IMR-90 (cell line): ENCODE data around the gene SLC34A3. TPM values are rescaled to one million over a fixed set of nuclear protein-coding genes. Genes with fewer than 3 reads are reported as not detected.

Source experiments
- ATAC-seq: fragments of 200-7000 bp; cut with Tn5 transposase; 2 replicates; pipeline ENCODE4 v1.9.1; 2020; ENCODE audit warnings: low read depth, mild to moderate bottlenecking, moderate library complexity
- BruUV-seq: library from RNA; stranded (reverse); fragments of 400-500 nt; replicated peaks from 2 replicates; lab custom pipeline; 2021; lab: Mats Ljungman, UMichigan
- CTCF ChIA-PET: fragments of 300-600 bp; formaldehyde crosslinking; extraction: SDS; loops from one replicate; lab custom pipeline; 2021; ENCODE audit warnings: antibody characterized with exemption; lab: Yijun Ruan, JAX
- POLR2A ChIA-PET: fragments of 300-600 bp; sonication (Branson Sonifier 250); formaldehyde crosslinking; loops from one replicate; lab custom pipeline; 2022; ENCODE audit warnings: antibody characterized with exemption; ENCODE audit not compliant: unreplicated experiment; lab: Charles Lee
- DNase-seq: peaks from one replicate; pipeline ENCODE4 v3.0.0; 2013
- H2AFZ ChIP-seq: replicated peaks from 2 replicates; pipeline ENCODE3; 2013; ENCODE audit warnings: low read length, mild to moderate bottlenecking; ENCODE audit not compliant: poor library complexity
- H2AK5ac ChIP-seq: 2 replicates; pipeline ENCODE4 v1.6.1; 2013; ENCODE audit warnings: low read depth, low read length, inconsistent platforms
- H2AK9ac ChIP-seq: replicated peaks from 2 replicates; pipeline ENCODE3; 2013; ENCODE audit warnings: mild to moderate bottlenecking, low read depth, low read length, moderate library complexity; ENCODE audit not compliant: poor library complexity
- H2BK120ac ChIP-seq: 2 replicates; pipeline ENCODE4 v1.6.1; 2013; ENCODE audit warnings: low read depth, low read length, inconsistent platforms
- H2BK15ac ChIP-seq: 3 replicates; pipeline ENCODE4 v1.6.1; 2013; ENCODE audit warnings: low read depth, low read length, inconsistent platforms
- H2BK20ac ChIP-seq: 2 replicates; pipeline ENCODE4 v1.6.1; 2013; ENCODE audit warnings: low read depth, mild to moderate bottlenecking, inconsistent platforms, low read length, moderate library complexity
- H2BK5ac ChIP-seq: 2 replicates; pipeline ENCODE4 v1.6.1; 2013; ENCODE audit warnings: mild to moderate bottlenecking, low read depth, low read length, inconsistent platforms; ENCODE audit not compliant: poor library complexity, severe bottlenecking
- H3K14ac ChIP-seq: replicated peaks from 2 replicates; pipeline ENCODE4 v1.6.1; 2013; ENCODE audit warnings: low read depth, low read length, inconsistent platforms
- H3K18ac ChIP-seq: 2 replicates; pipeline ENCODE4 v1.6.1; 2013; ENCODE audit warnings: low read depth, low read length, control low read depth
- H3K23ac ChIP-seq: 2 replicates; pipeline ENCODE4 v1.6.1; 2013; ENCODE audit warnings: low read depth, low read length, inconsistent platforms
- H3K27ac ChIP-seq: 2 replicates; pipeline ENCODE4 v1.5.1; 2013; ENCODE audit warnings: mild to moderate bottlenecking, control low read depth, low read length; ENCODE audit not compliant: insufficient read depth
- H3K27me3 ChIP-seq: 2 replicates; pipeline ENCODE4 v1.6.1; 2013; ENCODE audit warnings: low read length; ENCODE audit not compliant: control insufficient read depth, insufficient read depth
- H3K36me3 ChIP-seq: 2 replicates; pipeline ENCODE4 v1.6.1; 2013; ENCODE audit warnings: low read length, mixed read lengths; ENCODE audit not compliant: control insufficient read depth, insufficient read depth
- H3K4ac ChIP-seq: 2 replicates; pipeline ENCODE4 v1.6.1; 2013; ENCODE audit warnings: low read depth, low read length, inconsistent platforms
- H3K4me1 ChIP-seq: 2 replicates; pipeline ENCODE4 v1.6.1; 2013; ENCODE audit warnings: low read length, mixed read lengths; ENCODE audit not compliant: control insufficient read depth, insufficient read depth
- H3K4me2 ChIP-seq: 2 replicates; pipeline ENCODE4 v1.6.1; 2013; ENCODE audit warnings: low read depth, mild to moderate bottlenecking, control low read depth, low read length, moderate library complexity
- H3K4me3 ChIP-seq: 2 replicates; pipeline ENCODE4 v1.5.1; 2013; ENCODE audit warnings: low read depth, mild to moderate bottlenecking, control low read depth, low read length, moderate library complexity; ENCODE audit not compliant: insufficient read depth
- H3K56ac ChIP-seq: 2 replicates; pipeline ENCODE4 v1.6.1; 2013; ENCODE audit warnings: low read length, inconsistent platforms; ENCODE audit not compliant: insufficient read depth; ENCODE audit errors: extremely low read depth
- H3K79me1 ChIP-seq, 2 experiments: 2 replicates each; pipeline ENCODE4 v1.6.1; 2013; ENCODE audit warnings: low read length in 2 of 2, inconsistent platforms in 1 of 2, low read depth in 1 of 2
- H3K9ac ChIP-seq: 2 replicates; pipeline ENCODE4 v1.6.1; 2013; ENCODE audit warnings: low read depth, low read length, control low read depth
- H3K9me1 ChIP-seq: 2 replicates; pipeline ENCODE4 v1.6.1; 2013; ENCODE audit warnings: low read length, inconsistent platforms; ENCODE audit not compliant: insufficient read depth
- H3K9me3 ChIP-seq: 2 replicates; pipeline ENCODE4 v1.6.1; 2013; ENCODE audit warnings: low read length; ENCODE audit not compliant: control insufficient read depth, insufficient read depth
- H4K20me1 ChIP-seq: 2 replicates; pipeline ENCODE4 v1.6.1; 2013; ENCODE audit warnings: low read length, inconsistent platforms; ENCODE audit not compliant: insufficient read depth
- H4K5ac ChIP-seq: 2 replicates; pipeline ENCODE4 v1.6.1; 2013; ENCODE audit warnings: mild to moderate bottlenecking, low read depth, low read length, control low read depth
- H4K8ac ChIP-seq, 2 experiments: 2 replicates each; pipeline ENCODE4 v1.6.1; 2013; ENCODE audit warnings: low read depth in 2 of 2, low read length in 2 of 2, control low read depth in 1 of 2, inconsistent platforms in 1 of 2
- H4K91ac ChIP-seq: 2 replicates; pipeline ENCODE4 v1.6.1; 2013; ENCODE audit warnings: low read depth, low read length, inconsistent platforms; ENCODE audit not compliant: insufficient read depth
- BHLHE40 ChIP-seq: fragments of 150-350 bp; IDR thresholded peaks from 2 replicates; pipeline ENCODE4 v1.6.1; 2016; ENCODE audit warnings: mild to moderate bottlenecking, low read depth, low read length
- CEBPB ChIP-seq: IDR thresholded peaks from 2 replicates; pipeline ENCODE4 v1.6.1; 2012; ENCODE audit warnings: low read depth, low read length, improper control_type of control experiment
- CHD1 ChIP-seq: IDR thresholded peaks from 2 replicates; pipeline ENCODE4 v1.6.1; 2012; ENCODE audit warnings: low read depth, low read length, improper control_type of control experiment
- CTCF ChIP-seq: conservative IDR thresholded peaks from 2 replicates; pipeline ENCODE4 v1.5.1; 2012; ENCODE audit warnings: mild to moderate bottlenecking, low read depth, low read length, improper control_type of control experiment
- FOS ChIP-seq: fragments of 150-350 bp; IDR thresholded peaks from 2 replicates; pipeline ENCODE4 v1.6.1; 2016; ENCODE audit warnings: low read depth, low read length
- MAZ ChIP-seq: IDR thresholded peaks from 2 replicates; pipeline ENCODE4 v1.6.1; 2012; ENCODE audit warnings: low read depth, mild to moderate bottlenecking, low read length, improper control_type of control experiment, moderate library complexity, borderline replicate concordance
- NFE2L2 ChIP-seq: fragments of 150-350 bp; IDR thresholded peaks from 2 replicates; pipeline ENCODE4 v1.6.1; 2016; ENCODE audit warnings: low read depth, mild to moderate bottlenecking, low read length
- RCOR1 ChIP-seq: IDR thresholded peaks from 2 replicates; pipeline ENCODE4 v1.6.1; 2012; ENCODE audit warnings: mild to moderate bottlenecking, low read length, improper control_type of control experiment; ENCODE audit not compliant: insufficient replicate concordance
- SMC3 ChIP-seq: fragments of 150-350 bp; IDR thresholded peaks from 2 replicates; pipeline ENCODE4 v1.6.1; 2016; ENCODE audit warnings: low read depth, mild to moderate bottlenecking, antibody characterized with exemption, low read length, moderate library complexity
- USF2 ChIP-seq: fragments of 150-350 bp; IDR thresholded peaks from 2 replicates; pipeline ENCODE4 v1.6.1; 2017; ENCODE audit warnings: mild to moderate bottlenecking, antibody characterized with exemption, low read length, low read depth
- WGBS, 2 experiments: methylation state at CpG; one replicate each; pipeline versions ENCODE4 v1.1.5 to v1.1.7; 2013; ENCODE audit warnings: missing lambda C conversion rate in 2 of 2; ENCODE audit not compliant: insufficient read length in 1 of 2; ENCODE audit errors: extremely low coverage in 2 of 2; 5-methylcytosine and 5-hydroxymethylcytosine counted together
- dilution Hi-C: fragments of 300-500 bp; cut with HindIII; formaldehyde crosslinking; loops from one replicate; pipeline ENCODE4 v1.14.3; 2018; ENCODE audit warnings: low sequenced_read_pairs; ENCODE audit not compliant: unreplicated experiment
- in situ Hi-C: fragments of 300-500 bp; cut with MboI; formaldehyde crosslinking; loops from 3 replicates; pipeline ENCODE4 v1.14.3; 2019; ENCODE audit warnings: low sequenced_read_pairs, inconsistent platforms, mixed read lengths
- intact Hi-C: fragments of 100-400 bp; cut with micrococcal nuclease; formaldehyde crosslinking; loops from 2 replicates; pipeline ENCODE4 v1.10.0; 2022
- polyA plus RNA-seq, 3 experiments: library from polyadenylated mRNA; depleted of rRNA; stranded (reverse); fragments of >200 nt; gene quantifications; 2 replicates each; pipeline ENCODE4 v1.2.3, GENCODE V29; 2012; ENCODE audit warnings: low replicate concordance in 1 of 3
- total RNA-seq: library from RNA; depleted of rRNA; stranded (reverse); fragments of >200 nt; gene quantifications from 2 replicates; pipeline ENCODE4 v1.2.3, GENCODE V29; 2012

SLC34A3 gene
- total and polyA plus RNA-seq, 2 of the 4 experiments (the other 2 are of a cell fraction) = not detected

DNA sequence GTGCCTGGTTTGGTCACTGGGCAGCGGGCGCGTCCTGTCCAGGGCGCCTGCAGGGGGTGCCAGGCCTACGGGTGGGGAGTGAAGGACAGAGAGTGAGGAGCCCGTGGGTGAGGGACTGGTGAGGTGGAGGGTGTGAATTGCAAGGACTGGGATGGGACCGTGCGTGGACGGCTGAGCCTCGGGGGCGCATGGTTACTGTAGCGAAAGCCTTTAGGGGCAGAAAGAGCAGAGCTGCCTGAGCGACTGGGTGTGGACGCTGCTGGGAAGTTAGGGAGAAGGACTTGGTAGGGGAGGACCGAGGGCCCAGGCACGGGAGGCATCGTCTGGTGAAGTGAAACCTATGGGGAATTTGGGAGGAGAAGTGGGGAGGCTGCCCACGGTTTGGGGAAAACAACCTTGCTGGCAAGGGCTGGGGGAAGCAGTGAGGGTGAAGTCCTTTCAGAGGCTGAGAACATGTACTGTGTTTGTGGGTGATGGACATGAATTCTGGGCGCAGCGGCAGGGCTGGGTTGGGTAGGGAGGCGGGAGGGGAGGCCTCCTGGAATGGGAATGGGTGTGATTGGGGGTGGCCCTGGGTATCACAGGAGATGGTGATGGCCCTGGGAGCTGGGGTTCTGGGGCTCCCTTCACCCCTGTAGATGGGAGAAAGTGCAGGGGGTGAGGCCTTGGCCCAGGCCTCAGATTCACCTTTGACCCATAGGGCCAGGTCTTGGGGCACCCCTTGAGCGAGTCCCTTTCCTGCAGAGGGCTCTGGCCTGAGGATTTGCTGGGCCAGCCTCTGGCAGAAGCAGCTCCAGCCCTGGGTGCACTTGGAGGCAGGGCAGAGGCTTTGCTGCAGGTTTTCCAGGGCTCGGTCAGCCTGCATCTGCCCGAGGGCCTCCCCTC, 45.1 kb downstream of the SLC34A3 start:
- Histone ChIP-seq H2BK20ac (no peak overlapping the region), H3K4me2 (no peak overlapping the region), H3K4me3 (no peak overlapping the region), H3K79me1 (peaks cover 3 to 67% of the 10 kb centered on the region in 2 experiments), H3K27ac (no peak overlapping the region), H2BK15ac (no peak overlapping the region), H3K36me3 (peaks cover 42% of the 10 kb centered on the region), H4K20me1 (peaks cover 30% of the 10 kb centered on the region), H3K14ac (no peak overlapping the region), H2BK5ac (no peak overlapping the region), H3K9ac (no peak overlapping the region), H2BK120ac (no peak overlapping the region), H3K9me3 (no peaks in the 10 kb centered on the region), H3K27me3 (no peaks in the 10 kb centered on the region), H3K4me1 (peaks cover 20% of the 10 kb centered on the region), H2AK9ac (peak overlapping the region; percentile 99), H3K9me1 (no peaks in the 10 kb centered on the region; the same call in 1 of the 2 replicates), H3K4ac (no peak overlapping the region), H2AK5ac (peak overlapping the region; percentile 28), H3K18ac (no peak overlapping the region), H3K56ac (no peak overlapping the region), H4K5ac (no peak overlapping the region), H3K23ac (no peak overlapping the region), H4K91ac (no peak overlapping the region), H4K8ac (no peak overlapping the region), H2AFZ (no peak overlapping the region)
- dilution Hi-C loops = no loop called here
- in situ Hi-C loops = no loop called here
- CTCF ChIA-PET = no interaction called here
- no peak for DNase-seq
- no TSS peak for BruUV-seq
- WGBS, 2 experiments = 87% methylated on average over 15 of the region's 24 CpGs; no CpG with 5 or more reads in 1 of the 2 experiments
- POLR2A ChIA-PET = no interaction called here
- ATAC-seq = no peak
- intact Hi-C loops = no loop called here
- TF ChIP-seq SMC3 = no peak
- TF ChIP-seq USF2 = no peak
- TF ChIP-seq BHLHE40 = no peak
- TF ChIP-seq RCOR1 = no peak
- no peak for TF ChIP-seq CEBPB
- TF ChIP-seq NFE2L2 = no peak
- TF ChIP-seq CTCF = no peak
- TF ChIP-seq CHD1 = no peak
- TF ChIP-seq FOS = no peak
- TF ChIP-seq MAZ = no peak
